Heart left ventricle (tissue), 16 donors: ENCODE data around the gene MRRF. TPM values are rescaled to one million over a fixed set of nuclear protein-coding genes. Genes with fewer than 3 reads are reported as not detected.

Source experiments
- ATAC-seq, 4 donors: fragments of 200-7000 bp; cut with Tn5 transposase; one replicate each; pipeline ENCODE4 v1.9.1; 2020 to 2022; ENCODE audit warnings: moderate library complexity in 4 of 4, mild to moderate bottlenecking in 3 of 4, moderate number of reproducible peaks in 1 of 4
- DNase-seq, 5 donors: peaks; one replicate each; pipeline ENCODE4 v3.0.0-alpha.2; 2020
- H3K27ac ChIP-seq, 12 donors: fragments of 200-600 bp; sonication (generic) in 4 of 12; one replicate each; pipeline versions ENCODE4 v1.5.0 to v1.8.0; 2016 to 2022; ENCODE audit warnings: mild to moderate bottlenecking in 2 of 12
- H3K27me3 ChIP-seq, 9 donors: fragments of 200-600 bp; sonication (generic) in 2 of 9; one replicate each; pipeline versions ENCODE4 v1.5.1 to v1.8.0; 2016 to 2022; ENCODE audit warnings: mild to moderate bottlenecking in 3 of 9
- H3K36me3 ChIP-seq, 9 donors: fragments of 200-600 bp; sonication (generic) in 2 of 9; one replicate each; pipeline versions ENCODE4 v1.5.0 to v1.8.0; 2018 to 2022; ENCODE audit warnings: mild to moderate bottlenecking in 2 of 9
- H3K4me1 ChIP-seq, 12 donors: fragments of 200-600 bp; sonication (generic) in 4 of 12; one replicate each; pipeline versions ENCODE4 v1.5.0 to v1.8.0; 2016 to 2022; ENCODE audit warnings: mild to moderate bottlenecking in 3 of 12
- H3K4me3 ChIP-seq, 12 donors: fragments of 200-600 bp; sonication (generic) in 4 of 12; one replicate each; pipeline versions ENCODE4 v1.5.0 to v1.8.0; 2017 to 2022; ENCODE audit warnings: mild to moderate bottlenecking in 9 of 12, moderate library complexity in 4 of 12
- H3K9me3 ChIP-seq, 12 donors: fragments of 200-600 bp; sonication (generic) in 4 of 12; one replicate each; pipeline versions ENCODE4 v1.5.0 to v1.8.0; 2016 to 2022; ENCODE audit warnings: mild to moderate bottlenecking in 1 of 12
- POLR2A ChIP-seq, 2 donors: fragments of 450-650 bp; IDR thresholded peaks; one replicate each; pipeline ENCODE4 v1.6.1; 2017; ENCODE audit warnings: antibody characterized with exemption in 2 of 2, mild to moderate bottlenecking in 2 of 2, moderate library complexity in 2 of 2
- WGBS, 4 donors: extraction: QIAGEN DNeasy Blood & Tissue Kit in 2 of 4; methylation state at CpG; one replicate each; pipeline versions ENCODE4 v1.1.5 to v1.1.7; 2013 to 2018; 5-methylcytosine and 5-hydroxymethylcytosine counted together
- intact Hi-C, 10 donors: fragments of 100-400 bp; cut with DNase I; formaldehyde crosslinking; loops; one replicate each; pipeline versions ENCODE4 v1.11.1 to v1.14.2; 2022
- long read RNA-seq, 3 donors: library from polyadenylated mRNA; unstranded; transcript quantifications; one replicate each; pipeline ENCODE4 v2.0.0, GENCODE V29; 2020 to 2021
- polyA plus RNA-seq, 2 donors: library from polyadenylated mRNA; stranded (reverse); fragments of 200-250 nt; gene quantifications; one replicate each; pipeline ENCODE4 v1.2.3, GENCODE V29; 2013
- total RNA-seq, 9 donors: library from RNA; depleted of rRNA in 2 of 9; stranded (reverse); fragments of >200 nt in 2 of 9; fragmentation: NEBNext Ultra II Directional in 3 of 9; extraction: Animal tissue kit (Norgen Biotek cat#: 25700) in 3 of 9; gene quantifications; one replicate each; pipeline versions ENCODE4 v1.1.0 to v1.2.4, GENCODE V29; 2016 to 2023
- TF ChIP-seq, protein P1 (sequence below), 12 donors: fragments of 200-600 bp; sonication (generic) in 4 of 12; IDR thresholded peaks; one replicate each; pipeline versions ENCODE4 v1.5.0 to v1.8.0; 2018 to 2022; ENCODE audit warnings: antibody characterized with exemption in 12 of 12, mild to moderate bottlenecking in 5 of 12
- donor health status: ischemic (EF 13 %, LVEDD 7.1; RV severe dilation, severe dysfunction).
- donor health status: healthy with polysubstance abuse.
- donor health status: DM: no; HTN: yes; CAD: no.
- donor health status: DM: no; HTN: no; CAD: no.
- donor health status: ischemic (EF 25% LVEDD 6.9; RV normal size, moderate dysfunction).
- donor health status: ischemic (EF 25% LVEDD 5.7; RV mildly dilated, moderate dysfunction).
- donor health status: healthy.
- donor health status: DM: yes; HTN: yes; CAD: no.
- donor health status: ischemic (EF 35%, LVEDD 5.7; RV mildly dilated, moderate dysfunction).
- donor health status: nonischemic (EF 11% LVEDD 7.7; RV severe dilation, severe dysfunction).
- donor health status: DM: yes; HTN: yes; CAD: no.
- donor health status: PGD.
- donor health status: ischemic (EF 29% LVEDD 5.4; RV normal size, mild dysfunction).
- donor health status: nonischemic (EF 23%, LVEDD 6.1; RV moderate dilation, normal function).

The MRRF gene
- total RNA-seq = 10 to 100 TPM; 29.2 to 44.5 (median 36.0) TPM
- 10 to 100 TPM; 27.0 to 48.1 TPM for polyA plus RNA-seq
- long read RNA-seq, donor 1, full-length matches to known transcripts = 33 of 49 reads
- long read RNA-seq, donor 1, partial matches to known transcripts = 5 of 49 reads
- long read RNA-seq, donor 1, other reads (novel, unspliced or antisense) = 11 of 49 reads
- long read RNA-seq, donor 2, full-length matches to known transcripts = 168 of 219 reads
- long read RNA-seq, donor 2, partial matches to known transcripts = 10 of 219 reads
- long read RNA-seq, donor 2, other reads (novel, unspliced or antisense) = 41 of 219 reads
- long read RNA-seq, donor 3, full-length matches to known transcripts = 21 of 35 reads
- long read RNA-seq, donor 3, partial matches to known transcripts = 1 of 35 reads
- long read RNA-seq, donor 3, other reads (novel, unspliced or antisense) = 13 of 35 reads

- intact Hi-C loops = loop anchor here in 8 of 10 donors (2.0 to 10.0 kb wide), 8 partner anchors 80 to 140 kb away; partner anchors contain the start of genes MORN5 (in 3 of the 8) and NDUFA8 (in 3 of the 8)
These were observed at the start of gene MRRF, which contains the start of gene RBM18 for GRCh38 chr9:122264360-122265148. MRRF (plus strand) TSS chr9:122264882; CDS start chr9:122270892, 6,010 bp downstream. RBM18 (minus strand) TSS chr9:122264840; CDS start chr9:122261492, 3,348 bp downstream.

DNA sequence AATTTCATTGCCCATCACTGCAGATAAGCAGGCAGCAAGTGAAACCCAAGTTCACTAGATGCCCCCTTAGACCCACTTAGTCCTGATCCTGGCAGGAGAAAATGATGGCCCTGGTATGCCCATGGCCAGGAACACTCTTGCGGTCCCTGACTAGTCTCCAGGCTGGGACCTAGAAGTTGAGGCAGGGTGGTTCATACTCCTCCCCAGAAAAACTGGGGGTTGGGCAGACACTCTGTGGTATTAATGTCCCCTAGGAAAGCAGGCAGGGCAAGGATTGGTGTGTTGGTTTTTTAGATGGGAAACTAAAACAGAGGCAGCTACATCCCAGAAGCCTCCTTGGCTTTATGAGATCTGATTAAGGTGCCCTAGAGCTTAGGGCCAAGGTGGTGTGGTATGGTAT is 49.0 kb upstream of the MRRF start:
- no peaks in the 10 kb centered on the region for H3K9me3 ChIP-seq
- WGBS, 4 donors = 58 to 100% (median 93%) methylated on average over 1 of the region's 1 CpG
- intact Hi-C loops = no loop called here

More at GRCh38 chr9:122264360-122265148, at the start of gene MRRF, which contains the start of gene RBM18:
- H3K36me3 ChIP-seq = peaks cover 0 to 21% (median 15%) of the 10 kb centered on the region in 9 donors
- ATAC-seq = peak; percentile 76 to 93 (median 90)
- H3K27ac ChIP-seq = peak within 1 kb of the TSS; percentile 78 to 97 (median 94)
- peak within 1 kb of the TSS; percentile 52 to 77 (median 72) for H3K4me3 ChIP-seq
- H3K4me1 ChIP-seq = peaks cover 19 to 61% (median 44%) of the 10 kb centered on the region in 12 donors
- TF ChIP-seq POLR2A (IDR thresholded peaks at IDR 0.05) = peak in 1 of 2 donors; percentile 74
- TF ChIP-seq, protein P1, sequence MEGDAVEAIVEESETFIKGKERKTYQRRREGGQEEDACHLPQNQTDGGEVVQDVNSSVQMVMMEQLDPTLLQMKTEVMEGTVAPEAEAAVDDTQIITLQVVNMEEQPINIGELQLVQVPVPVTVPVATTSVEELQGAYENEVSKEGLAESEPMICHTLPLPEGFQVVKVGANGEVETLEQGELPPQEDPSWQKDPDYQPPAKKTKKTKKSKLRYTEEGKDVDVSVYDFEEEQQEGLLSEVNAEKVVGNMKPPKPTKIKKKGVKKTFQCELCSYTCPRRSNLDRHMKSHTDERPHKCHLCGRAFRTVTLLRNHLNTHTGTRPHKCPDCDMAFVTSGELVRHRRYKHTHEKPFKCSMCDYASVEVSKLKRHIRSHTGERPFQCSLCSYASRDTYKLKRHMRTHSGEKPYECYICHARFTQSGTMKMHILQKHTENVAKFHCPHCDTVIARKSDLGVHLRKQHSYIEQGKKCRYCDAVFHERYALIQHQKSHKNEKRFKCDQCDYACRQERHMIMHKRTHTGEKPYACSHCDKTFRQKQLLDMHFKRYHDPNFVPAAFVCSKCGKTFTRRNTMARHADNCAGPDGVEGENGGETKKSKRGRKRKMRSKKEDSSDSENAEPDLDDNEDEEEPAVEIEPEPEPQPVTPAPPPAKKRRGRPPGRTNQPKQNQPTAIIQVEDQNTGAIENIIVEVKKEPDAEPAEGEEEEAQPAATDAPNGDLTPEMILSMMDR (IDR thresholded peaks at IDR 0.05) = peak in 1 of 12 donors; percentile 7
- DNase-seq = peak; percentile 92 to 95 (median 93)
- H3K9me3 ChIP-seq = no peaks in the 10 kb centered on the region
- WGBS, 4 donors = 0% methylated on average over 9 to 60 of the region's 60 CpGs
- H3K27me3 ChIP-seq = no peaks in the 10 kb centered on the region

GRCh38 chr9:122216138-122216797 is 48.4 kb upstream of the MRRF start:
- peaks cover 45 to 98% (median 88%) of the 10 kb centered on the region in 9 donors for H3K27me3 ChIP-seq
- no peak for DNase-seq
- intact Hi-C loops = no loop called here

More for the DNA sequence above, 49.0 kb upstream of the MRRF start:
- Histone ChIP-seq H3K27me3 (peaks cover 42 to 97% (median 82%) of the 10 kb centered on the region in 9 donors), H3K4me3 (no peak overlapping the region), H3K4me1 (peaks cover 0 to 48% (median 21%) of the 10 kb centered on the region in 12 donors), H3K27ac (no peak overlapping the region), H3K36me3 (no peaks in the 10 kb centered on the region)
- no peak for DNase-seq
- TF ChIP-seq, protein P1 (IDR thresholded peaks at IDR 0.05) = no peak
- no peak for TF ChIP-seq POLR2A (IDR thresholded peaks at IDR 0.05)
- no peak for ATAC-seq

More at GRCh38 chr9:122216138-122216797, 48.4 kb upstream of the MRRF start:
- no peak overlapping the region for H3K4me3 ChIP-seq
- no peak overlapping the region for H3K27ac ChIP-seq
- no peaks in the 10 kb centered on the region for H3K9me3 ChIP-seq
- H3K36me3 ChIP-seq = no peaks in the 10 kb centered on the region
- ATAC-seq = no peak
- 59 to 74% (median 68%) methylated on average over 4 of the region's 4 CpGs for WGBS, 4 donors
- H3K4me1 ChIP-seq = peaks cover 0 to 54% (median 26%) of the 10 kb centered on the region in 12 donors
- TF ChIP-seq POLR2A (IDR thresholded peaks at IDR 0.05) = no peak
- TF ChIP-seq, protein P1 (IDR thresholded peaks at IDR 0.05) = no peak
